SU-DHL-6 (cell line): Measurements from ENCODE around the gene PPP4R1.

ENCODE experiments used
- CTCF ChIP-seq: fragments of 200-600 bp; sonication (generic); IDR thresholded peaks from one replicate; pipeline ENCODE4 v1.5.1; 2017; ENCODE audit warnings: antibody characterized with exemption, mild to moderate bottlenecking, low read length, moderate library complexity; ENCODE audit not compliant: insufficient read depth, poor library complexity, severe bottlenecking
- EZH2phosphoT487 ChIP-seq: fragments of 200-600 bp; sonication (generic), shearing (Covaris generic); conservative IDR thresholded peaks from 2 replicates; pipeline ENCODE4 v1.6.1; 2018; ENCODE audit warnings: mild to moderate bottlenecking, antibody characterized with exemption, low read length, moderate library complexity, mixed read lengths

- TF ChIP-seq CTCF (no peak), EZH2phosphoT487 (no peak)
Observed at GRCh38 chr18:9619056-9619455, 4.7 kb upstream of the PPP4R1 start.
